Activated CD8-positive, alpha-beta memory T cell treated with anti-CD3 and anti-CD28 coated beads for 1 hour (primary cell): Measurements from ENCODE around the gene ZNF610.

ENCODE experiments used
- DNase-seq, 2 donors: peaks; one replicate each; pipeline ENCODE4 v3.0.0-alpha.2; 2020; ENCODE audit warnings: low read depth in 1 of 2; ENCODE audit errors: extremely low read depth in 1 of 2

Gene ZNF610

GRCh38 chr19:52397310-52398080 is 61.5 kb downstream of the ZNF610 start, which contains the start of gene ZNF528:
Gene ZNF528, plus strand, starts transcription at chr19:52397849. Its CDS starts 4,165 bp downstream, at chr19:52402014.
- peak; percentile 82 to 93 for DNase-seq

DNA sequence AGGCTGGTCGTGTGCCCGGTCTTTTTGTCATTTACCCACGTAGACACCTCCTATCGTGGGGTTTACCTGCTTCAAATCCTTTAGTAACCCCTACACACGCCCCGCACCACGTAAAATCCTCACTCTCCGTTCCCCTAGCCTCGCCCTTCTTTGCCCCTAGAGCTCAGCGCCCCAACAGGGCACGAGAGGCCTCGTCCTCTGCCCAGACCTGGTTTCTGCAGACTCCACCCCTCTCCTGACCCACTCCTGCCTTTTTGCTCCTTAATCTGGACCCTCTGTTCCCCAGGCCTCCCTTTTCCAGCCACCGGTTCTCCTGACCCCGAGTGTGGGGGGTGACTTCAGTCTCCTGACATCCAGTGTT is 62.0 kb downstream of the ZNF610 start:
- DNase-seq: no peak

GRCh38 chr19:52410276-52410675 is 74.2 kb downstream of the ZNF610 start:
- no peak for DNase-seq

GRCh38 chr19:52415711-52416110 is 79.7 kb downstream of the ZNF610 start:
- no peak for DNase-seq
